NCI-H2081 treated with DMSO at 0.1 percent for 48 hours (cell line): ENCODE results near the gene ADORA1.

ENCODE experiments used
- DNase-seq: peaks from one replicate; lab custom pipeline; 2025; lab: John Stamatoyannopoulos, UW

The ADORA1 gene

DNA sequence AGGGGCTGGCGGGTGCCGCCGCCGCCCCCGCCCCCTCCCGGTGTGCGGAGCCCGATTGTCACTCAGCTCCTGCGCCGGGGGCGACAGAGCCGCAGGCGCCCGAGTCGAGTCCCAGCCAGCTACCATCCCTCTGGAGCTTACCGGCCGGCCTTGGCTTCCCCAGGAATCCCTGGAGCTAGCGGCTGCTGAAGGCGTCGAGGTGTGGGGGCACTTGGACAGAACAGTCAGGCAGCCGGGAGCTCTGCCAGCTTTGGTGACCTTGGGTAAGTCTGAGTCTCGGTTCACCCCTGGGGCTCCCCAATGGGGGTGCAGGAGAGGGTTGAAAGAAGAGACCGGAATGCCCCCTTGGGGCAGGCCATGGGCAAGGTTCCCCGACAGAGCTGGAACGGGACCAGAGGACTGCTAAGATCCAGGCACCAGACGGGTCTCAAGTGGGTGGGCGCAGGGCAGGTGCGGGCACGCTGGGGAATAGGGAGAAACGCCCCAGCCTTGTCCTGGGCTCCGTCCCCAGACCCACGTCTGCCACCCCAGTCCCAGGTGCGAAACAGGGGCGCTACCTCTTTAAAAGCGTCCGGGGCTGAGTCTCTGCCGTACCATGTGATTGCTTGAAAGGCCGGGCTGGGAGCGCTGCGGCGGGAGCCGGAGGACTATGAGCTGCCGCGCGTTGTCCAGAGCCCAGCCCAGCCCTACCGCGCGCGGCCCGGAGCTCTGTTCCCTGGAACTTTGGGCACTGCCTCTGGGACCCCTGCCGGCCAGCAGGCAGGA is at the start of gene ADORA1:
ADORA1 (plus strand) TSS at position 61 of the 765 bp plus-strand sequence. CDS start 1,116 bp downstream, outside the sequence.
- no peak for DNase-seq

DNA sequence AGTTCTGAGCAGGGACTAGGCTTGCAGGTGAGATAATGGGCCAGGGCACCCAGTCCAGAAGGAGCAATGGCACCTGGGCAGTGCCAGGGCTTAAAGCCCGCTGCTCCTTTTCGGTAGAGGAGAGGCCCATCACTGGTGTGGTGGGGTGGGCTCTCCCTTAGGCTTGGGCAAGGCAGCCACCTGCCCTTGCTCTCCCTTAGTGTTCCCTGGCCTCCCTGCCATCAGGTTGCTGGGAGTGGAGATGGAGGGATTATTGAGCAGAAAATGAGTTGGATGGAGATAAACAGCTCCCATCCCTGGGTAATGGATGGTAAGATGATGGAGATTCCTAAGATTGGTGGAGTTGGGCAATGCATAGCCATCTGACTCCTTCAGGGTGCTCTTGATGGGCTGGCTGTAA is 49.6 kb upstream of the ADORA1 start:
- no peak for DNase-seq

DNA sequence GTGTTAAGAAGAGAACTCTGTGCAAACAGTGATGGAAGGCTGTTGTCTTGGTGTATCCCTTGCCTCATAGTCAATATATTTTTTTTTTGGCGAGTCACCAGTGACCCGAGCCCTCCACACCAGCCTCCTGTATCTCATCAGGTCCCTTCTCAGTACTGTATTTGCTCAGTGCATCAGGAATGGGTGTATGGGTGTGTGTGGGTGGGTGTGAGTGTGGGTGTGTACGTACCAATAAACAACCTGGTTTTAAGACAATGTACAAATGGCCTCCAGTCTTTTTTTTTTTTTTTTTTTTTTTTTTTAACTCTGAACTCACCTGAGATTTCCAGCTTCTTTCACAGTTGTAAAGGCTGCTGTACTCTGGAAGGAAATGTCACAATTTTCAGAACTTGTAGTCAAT is 49.0 kb upstream of the ADORA1 start:
- DNase-seq: no peak

DNA sequence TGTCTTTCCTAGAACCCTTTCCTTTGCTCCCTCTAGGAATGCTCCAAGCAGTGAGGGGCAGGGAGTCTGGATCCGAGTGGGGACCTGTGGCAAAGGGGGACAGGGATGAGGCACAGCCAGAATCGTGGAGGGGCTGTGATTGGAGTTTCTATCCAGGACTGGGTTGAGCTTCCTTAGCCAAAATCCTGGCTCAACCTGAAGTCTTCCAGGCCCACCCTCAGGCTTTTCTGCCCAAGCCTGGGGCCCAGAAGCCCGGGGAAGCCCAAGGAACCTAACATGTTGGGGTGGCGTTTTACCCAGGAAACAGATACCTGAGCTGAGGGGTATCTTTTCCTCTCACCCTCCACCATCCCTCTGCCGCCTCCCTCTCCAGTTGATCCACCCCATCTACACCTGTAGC is 47.1 kb upstream of the ADORA1 start:
- no peak for DNase-seq

DNA sequence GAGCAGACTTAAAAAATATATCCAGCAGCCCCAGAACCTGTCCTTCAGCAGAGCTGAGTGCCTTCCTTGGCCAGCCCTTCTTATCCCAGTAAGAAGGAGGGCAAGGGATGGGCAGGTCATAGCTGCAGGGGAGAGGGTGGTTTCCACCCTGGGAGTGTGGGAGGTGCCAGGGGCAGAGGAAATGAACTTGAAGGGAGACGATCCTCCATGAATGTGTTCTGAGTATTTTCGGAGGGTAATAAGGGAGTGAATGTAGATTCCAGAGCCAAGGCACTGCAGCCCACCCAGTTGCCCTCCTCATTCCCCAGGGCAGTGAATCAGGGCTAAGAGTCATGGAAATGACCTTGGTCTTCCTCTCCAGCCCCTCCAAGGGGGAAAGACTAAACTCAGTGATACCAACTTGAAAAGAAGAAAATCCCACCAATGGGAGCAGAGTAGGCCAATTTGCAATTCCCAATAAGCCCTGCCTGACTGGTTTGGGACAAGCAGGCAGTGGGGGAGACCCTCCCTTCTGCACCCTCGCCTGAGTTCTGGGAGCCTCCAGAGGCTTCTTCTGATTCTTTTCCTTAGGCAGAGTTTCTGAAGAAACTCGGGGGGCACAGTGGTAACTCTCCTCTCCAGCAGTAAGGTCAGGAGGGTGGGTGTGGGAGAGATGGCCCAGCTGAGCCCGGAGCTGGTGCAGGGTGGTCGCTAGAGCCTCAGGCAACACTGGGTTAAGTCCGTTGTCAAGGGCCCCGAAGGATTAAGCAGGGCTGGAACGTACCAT is 45.9 kb upstream of the ADORA1 start:
- no peak for DNase-seq

DNA sequence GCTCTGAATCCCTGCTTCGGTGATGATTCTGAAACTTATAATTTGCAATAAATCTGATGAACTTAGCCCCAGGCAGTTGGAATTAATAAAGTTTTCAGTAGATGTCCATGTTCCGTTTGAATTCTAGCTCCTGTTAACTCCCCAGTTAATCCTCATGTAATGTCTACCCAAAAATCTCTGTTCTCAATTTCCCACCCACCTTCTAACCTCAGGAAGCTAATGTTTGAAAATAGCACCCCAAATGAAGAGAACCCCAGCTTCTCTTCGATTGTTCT is 45.4 kb upstream of the ADORA1 start:
- no peak for DNase-seq

DNA sequence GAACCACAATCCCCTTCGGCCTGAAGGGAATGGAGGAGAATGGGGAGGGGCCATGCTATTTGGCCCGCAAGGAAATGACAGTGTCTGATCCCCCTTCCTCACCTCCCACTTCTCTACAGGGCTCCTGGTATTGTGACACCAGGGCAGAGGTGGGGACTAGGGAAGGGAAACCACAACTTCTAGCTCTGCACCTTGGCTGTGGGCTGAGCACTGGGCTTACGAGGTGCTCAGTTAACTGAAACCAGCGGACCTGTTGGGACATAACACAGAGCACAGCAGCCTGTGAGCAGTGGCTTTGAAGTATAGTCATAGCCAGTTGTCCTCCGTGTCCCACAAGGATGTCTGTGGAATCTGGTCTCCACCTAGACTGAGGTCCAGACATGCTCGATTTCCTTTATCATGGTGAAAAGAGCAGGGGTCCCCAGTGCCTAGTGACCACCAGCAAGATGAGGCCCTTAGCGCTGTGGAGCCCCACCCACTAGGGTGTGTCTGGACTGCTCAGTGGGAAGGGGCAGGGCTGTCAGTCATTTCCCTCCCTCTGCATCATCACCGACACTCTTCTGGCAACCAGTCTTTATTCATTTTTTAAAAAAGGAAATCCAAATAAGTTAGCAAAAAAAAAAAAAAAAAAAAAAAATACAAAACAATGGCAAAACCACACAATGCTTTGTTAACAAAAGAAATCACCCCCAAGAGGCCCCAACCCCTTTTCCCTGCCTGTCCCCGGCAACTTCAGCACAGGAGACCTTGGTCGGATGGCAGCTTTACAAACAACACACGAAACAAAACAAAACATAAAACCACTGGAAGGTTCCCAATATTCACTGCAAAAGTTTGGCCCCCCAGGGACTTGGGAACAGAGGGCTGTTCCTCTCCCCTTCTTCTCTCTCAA is 44.7 kb upstream of the ADORA1 start:
- no peak for DNase-seq

DNA sequence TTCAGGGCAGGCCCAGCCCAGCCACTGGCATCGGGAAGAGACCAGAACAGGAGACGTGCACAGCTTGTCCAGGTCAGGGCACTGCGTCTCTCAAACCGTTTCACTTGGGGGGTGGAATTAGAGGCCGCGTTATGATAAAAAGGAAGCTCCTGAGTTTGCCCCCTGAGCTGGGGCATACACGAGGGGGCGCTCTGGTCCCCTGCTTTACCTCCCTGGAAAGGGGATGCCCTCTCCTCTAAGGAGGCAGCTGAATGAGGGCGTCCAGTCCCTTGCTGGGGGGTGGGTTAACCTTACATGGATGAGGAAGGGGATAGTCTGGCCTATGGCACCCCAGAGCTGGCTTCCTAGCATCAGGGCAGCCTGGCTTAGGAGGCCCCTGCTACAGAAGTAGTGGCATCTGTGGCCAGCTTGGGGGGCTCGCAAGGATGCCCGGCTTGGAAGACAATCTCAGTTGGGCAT is 44.0 kb upstream of the ADORA1 start:
- DNase-seq: no peak

DNA sequence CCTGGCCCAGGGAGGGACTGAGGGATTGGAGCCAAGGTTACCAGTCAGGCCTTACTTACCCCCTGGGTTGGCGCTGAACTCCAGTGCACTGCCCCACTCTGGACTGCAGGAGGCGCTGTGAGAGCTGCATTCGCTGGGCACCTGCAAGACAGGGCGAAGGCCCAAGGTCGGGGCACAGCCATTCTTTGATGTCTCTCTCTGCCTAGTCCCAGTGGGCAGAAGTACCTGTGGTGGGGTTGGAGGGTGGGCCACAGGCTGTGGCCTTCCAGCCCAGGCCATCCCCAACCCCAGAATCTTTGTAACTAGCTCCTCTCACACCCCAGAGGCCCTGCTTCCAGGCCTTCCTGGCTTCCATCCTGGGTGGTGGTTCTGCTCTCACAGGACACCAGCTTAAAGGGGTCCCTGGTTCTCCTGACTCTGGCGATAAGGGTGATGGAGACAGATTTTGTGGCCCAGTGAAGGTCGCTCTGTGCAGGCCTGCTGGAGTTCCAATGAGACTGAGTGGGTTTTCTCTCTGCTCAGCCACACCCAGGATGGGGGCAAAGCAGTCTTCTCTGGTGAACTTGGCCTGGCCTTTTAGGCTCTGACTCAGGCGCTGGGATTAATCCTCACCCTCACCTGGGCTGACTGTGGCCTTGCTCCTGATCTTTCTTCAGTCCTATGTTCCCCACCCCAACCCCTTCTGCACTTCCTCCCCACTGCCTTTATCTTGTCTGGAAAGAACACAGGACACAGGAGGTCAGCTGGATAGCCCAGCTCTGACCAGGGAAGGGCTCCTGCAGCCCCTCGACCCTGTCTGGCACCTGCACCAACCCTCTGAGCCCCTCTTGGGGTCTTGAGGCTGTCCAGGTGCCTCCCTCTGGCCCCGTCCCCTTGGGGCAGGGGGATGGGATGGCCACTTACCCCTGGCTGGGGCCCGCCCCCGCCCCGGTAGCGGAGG is 42.7 kb upstream of the ADORA1 start:
- no peak for DNase-seq

DNA sequence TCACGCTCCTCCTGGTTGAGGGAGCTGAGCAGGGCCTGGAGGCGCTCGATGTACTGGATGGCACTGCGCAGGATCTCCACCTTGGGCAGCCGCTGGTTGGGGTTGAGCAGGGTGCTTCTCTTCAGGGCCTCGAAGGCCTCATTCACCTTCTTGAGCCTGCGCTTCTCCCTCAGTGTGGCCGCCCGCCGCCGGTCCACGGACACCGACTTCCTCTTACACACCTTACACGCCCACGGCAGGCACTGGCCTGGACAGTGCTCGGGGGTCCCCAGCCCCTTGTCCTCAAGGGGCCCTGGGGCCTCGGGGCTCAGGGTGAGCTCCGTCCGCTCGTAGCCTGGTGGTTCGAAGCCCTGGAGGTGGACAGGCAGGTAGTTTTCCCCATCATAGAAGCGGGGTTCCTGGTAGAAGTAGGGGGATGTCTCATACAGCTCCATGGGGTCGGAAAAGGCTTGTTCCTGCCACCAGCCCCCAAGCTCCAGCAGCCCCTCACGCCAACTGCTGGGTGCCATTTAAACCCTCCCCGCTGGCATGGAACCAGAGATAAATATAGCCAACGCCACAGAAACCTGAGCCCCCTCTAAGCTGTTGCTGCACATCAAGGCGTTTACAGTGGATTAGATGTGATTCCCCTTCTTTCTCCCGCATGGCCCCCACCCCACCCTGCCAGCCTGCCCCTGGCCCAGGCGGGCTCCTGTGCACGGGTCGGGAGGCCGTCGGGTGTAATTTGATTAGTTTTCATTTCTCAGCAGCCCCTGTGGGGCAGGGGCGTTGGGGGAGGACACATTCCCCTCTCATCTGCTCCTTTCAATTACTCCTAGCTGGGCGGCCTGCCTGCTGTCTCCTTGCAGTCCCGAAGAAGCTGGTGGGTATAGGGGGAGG is 41.8 kb upstream of the ADORA1 start, which contains the start of gene MYOG:
MYOG (minus strand) TSS at position 485 of the 879 bp plus-strand sequence; CDS start at position 434, 51 bp downstream.
- DNase-seq: no peak

DNA sequence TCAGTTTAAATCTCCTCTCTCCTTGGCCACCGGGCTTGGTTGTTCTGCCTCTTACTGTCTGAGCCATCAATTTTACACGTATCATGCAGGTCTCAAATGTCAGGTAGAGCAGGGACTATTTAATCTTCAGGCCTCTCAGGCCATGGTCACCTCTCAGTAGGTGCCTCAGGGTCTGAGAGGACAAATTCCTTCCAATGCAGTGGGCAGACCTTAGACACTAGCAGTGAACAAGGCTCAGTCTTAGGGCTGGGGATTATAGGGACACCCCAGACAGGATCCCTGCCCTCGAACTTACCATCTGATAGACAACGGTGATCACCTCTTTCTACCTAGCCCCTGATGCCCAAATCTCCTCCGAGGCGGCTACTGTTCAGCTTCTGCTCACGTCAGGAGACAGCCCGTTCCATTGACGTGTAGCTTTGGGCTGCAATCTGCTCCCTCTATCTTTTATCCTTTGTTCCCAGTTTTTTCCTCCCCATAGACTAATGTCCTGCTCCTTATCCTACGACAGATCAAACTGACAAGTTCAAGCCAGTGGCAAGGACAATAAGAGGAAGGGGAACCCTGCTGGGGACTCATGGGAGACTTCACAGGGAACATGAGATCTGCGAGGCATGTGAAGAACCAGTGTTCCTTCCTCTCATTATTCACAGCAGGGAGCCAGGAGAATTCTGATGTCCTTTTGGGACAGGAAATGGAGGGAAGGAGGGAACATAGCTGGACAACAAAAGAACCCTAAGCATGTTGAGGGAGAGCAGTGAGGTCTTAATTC is 40.3 kb upstream of the ADORA1 start:
- DNase-seq: no peak

DNA sequence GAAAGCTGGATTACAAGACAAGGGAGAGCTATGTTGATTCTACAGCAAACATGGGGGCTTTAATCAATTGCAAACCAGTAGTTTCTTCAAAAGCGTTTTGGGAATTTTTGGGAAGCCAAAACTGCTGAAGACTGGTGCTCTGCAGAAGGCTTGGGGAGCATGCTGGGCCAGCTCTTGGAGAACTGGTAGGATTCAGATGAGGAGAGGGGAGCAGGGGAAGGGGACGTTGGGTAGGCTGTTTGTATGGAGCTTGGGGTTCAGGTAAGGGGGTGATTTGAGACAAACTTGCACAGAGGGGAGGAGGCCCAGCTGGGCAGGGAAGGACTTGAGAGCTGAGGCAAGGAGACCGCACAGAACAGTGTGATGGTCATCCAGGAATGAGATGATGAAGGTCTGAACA is 39.1 kb upstream of the ADORA1 start:
- no peak for DNase-seq

DNA sequence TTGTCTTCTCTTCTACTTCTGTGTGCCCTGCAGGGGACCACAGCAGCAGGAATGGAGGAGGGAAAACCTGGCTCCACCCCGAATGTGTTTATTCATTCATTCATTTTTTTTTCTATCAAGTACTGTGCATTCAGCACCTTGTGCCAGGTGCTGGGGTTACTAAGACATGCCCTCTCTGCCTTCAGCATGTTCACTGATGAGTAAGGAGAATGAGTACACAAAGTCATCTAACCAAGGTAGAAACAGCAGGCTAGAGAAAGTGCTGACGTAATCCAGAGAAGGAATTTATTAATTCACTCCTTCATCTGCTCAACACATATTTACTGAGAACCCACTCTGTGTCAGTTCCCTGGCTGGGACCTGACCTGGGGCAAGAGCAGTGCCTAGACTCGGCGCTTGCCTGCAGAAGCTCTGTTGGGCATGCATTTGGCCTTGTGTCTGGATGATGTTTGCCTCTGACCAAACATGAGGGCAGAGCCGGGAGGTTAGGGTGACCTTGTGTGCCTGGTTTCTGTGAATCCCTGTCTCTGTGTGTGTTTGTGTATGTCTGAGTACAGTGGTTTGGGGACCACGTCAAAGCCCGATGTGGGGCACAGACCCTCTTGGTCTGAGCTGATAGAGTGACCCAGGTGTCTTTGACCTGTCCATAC is 38.4 kb upstream of the ADORA1 start:
- no peak for DNase-seq

DNA sequence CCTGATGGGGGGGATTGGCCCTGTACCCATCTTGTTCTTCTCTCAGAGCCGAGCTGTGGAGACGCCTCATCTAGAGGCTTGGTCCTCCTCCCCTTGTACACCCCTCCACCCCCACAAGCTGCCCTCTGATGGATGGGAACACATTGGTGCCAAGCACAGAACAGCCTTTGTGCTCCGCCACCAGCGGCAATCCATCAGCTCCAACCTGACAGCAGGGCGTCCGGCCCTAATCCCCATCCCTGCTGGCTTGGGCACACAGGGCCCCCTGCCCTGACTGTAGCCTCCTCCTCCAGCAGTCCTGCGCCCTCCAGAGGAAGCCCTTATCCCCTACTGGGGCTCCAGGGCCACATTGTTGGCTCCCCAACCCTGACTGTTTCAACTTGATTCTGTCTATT is 37.9 kb upstream of the ADORA1 start:
- DNase-seq: no peak

DNA sequence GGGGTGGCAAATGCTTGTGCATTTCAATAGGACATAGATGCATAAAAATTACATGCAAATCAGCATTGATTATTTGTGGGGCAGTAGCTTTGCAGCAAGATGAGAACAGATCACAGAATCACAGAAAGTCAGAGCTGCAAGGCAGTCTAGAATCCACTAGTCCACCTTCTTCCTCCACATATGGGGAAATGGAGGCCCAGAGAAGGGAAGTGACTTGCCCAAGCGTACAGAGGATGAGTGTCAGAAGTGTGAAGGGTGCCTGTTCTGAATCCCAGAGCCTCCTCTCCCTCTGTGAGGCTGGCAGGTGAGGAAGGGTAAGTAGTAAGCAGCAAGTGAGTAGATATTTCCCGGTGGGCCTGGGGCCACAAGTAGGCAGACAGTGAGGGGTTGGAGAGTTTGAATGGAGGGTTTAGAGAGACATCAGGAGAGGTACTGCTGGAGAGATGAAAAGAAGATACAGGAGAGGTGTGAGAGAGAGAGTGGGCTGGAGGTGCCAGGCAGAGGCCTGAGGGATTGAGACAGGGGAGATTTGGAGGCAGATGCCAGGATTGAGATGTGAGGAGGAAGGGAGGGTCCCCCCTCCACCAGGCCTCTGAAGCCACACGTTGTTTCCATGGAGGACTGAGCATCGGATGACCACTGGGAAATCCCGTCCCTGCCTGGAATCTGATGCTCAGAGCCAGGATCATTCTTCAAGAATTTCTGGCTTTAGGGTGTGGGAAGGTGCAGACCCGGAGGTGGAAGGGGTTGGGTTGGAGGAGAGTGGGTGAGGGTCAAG is 36.9 kb upstream of the ADORA1 start:
- no peak for DNase-seq

DNA sequence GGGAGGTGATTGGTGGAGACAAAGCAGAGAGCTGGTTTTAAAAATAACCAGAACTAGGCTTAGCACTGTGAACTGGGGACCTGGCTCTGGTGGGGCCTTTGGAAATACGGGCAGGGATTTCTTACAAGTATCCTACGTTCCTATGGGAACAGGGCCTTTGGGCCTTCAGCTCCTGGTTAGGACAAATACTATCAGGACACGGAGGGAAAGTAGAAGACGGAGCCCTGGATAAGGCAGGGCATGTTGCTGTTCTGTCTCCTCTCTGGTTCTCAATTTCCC is 36.4 kb upstream of the ADORA1 start:
- DNase-seq: no peak

DNA sequence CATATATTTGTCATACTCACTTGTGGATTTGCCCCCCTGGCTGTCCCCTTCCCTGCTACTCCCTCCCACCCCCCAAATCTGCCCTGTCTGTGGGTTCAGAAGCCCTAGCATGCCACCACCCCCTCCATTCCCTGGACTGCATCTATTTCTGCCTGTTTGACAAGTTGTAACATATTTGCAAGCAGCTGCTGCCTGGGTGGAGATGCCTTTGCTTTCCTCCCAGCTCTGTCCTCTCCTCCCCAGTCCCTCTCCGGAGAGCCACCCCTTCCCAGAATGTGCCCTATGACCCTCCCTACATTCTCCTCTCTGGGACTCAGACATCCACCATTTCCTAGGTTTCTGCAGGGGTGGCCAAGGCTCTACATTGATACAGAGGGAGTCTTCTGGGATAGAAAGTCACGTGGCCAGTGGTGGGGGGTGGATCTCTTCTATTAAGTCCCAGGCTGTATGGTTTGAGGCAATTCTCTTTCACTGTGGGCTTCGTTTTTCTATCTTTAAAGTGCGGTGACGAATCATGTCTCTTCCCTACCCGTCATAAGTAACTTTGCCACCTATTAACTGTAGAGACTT is 35.7 kb upstream of the ADORA1 start:
- no peak for DNase-seq

DNA sequence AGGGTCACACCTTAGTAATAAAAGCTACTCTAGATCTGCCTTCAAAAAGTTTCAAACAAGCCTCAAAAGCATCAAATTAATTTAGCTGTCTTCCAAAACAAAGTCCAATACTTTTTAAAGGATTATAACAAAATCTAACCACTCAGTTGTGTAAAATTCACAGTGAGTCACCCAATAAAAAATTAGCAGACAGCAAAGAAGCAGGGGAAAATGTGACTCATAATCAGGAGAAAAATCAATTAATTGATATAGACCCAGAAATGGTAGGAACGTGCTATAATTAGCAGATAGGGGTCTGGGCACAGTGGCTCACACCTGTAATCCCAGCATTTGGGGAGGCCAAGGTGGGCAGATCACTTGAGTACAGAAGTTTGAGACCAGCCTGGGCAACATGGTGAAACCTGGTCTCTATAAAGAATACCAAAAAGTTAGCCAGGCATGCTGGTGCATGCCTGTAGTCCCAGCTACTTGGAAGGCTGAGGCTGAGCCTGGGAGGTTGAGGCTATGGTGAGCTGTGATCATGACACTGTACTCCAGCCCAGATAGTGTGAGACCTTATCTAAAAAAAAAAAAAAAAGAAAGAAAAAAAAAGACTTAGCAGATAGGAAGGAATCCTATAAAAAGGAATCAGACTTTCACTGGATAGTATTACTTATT is 33.6 kb upstream of the ADORA1 start:
- no peak for DNase-seq
